Hepatocyte (in vitro differentiated cells): ENCODE data around the gene HAS3.

Experiments used
- CTCF ChIP-seq: fragments of 200-600 bp; sonication (generic); IDR thresholded peaks from 2 replicates; pipeline ENCODE4 v1.5.1; 2016; ENCODE audit warnings: antibody characterized with exemption, mild to moderate bottlenecking; ENCODE audit not compliant: poor library complexity
- EZH2 ChIP-seq: fragments of 200-600 bp; sonication (generic); IDR thresholded peaks from 2 replicates; pipeline ENCODE4 v1.6.1; 2016; ENCODE audit warnings: antibody characterized with exemption, mild to moderate bottlenecking, borderline replicate concordance
- EZH2phosphoT487 ChIP-seq: fragments of 200-600 bp; sonication (generic); IDR thresholded peaks from one replicate; pipeline ENCODE4 v1.6.1; 2018; ENCODE audit warnings: antibody characterized with exemption, mild to moderate bottlenecking, low read depth, moderate library complexity; ENCODE audit not compliant: unreplicated experiment, severe bottlenecking

GRCh38 chr16:69110406-69110805 lies 5.0 kb downstream of the HAS3 start:
- TF ChIP-seq CTCF (no peak), EZH2 (no peak), EZH2phosphoT487 (no peak)
